GM13977 (cell line): ENCODE results near the gene HLA-DMB.

Source experiments
- DNase-seq: peaks from one replicate; pipeline ENCODE4 v3.0.0; 2012; ENCODE audit warnings: low spot score
- in situ Hi-C: fragments of 300-500 bp; cut with MboI; formaldehyde crosslinking; loops from one replicate; pipeline ENCODE4 v1.12.0; 2022; ENCODE audit warnings: low sequenced_read_pairs, low pct_unique_long_range_greater_than_20kb, mixed read lengths, inconsistent platforms; ENCODE audit not compliant: unreplicated experiment
- TF ChIP-seq, protein P1 (sequence below): IDR thresholded peaks from 2 replicates; pipeline ENCODE4 v1.5.1; 2012; ENCODE audit warnings: mild to moderate bottlenecking, control low read depth; ENCODE audit not compliant: insufficient read depth; ENCODE audit errors: extremely low read depth, missing control alignments

Gene HLA-DMB

DNA sequence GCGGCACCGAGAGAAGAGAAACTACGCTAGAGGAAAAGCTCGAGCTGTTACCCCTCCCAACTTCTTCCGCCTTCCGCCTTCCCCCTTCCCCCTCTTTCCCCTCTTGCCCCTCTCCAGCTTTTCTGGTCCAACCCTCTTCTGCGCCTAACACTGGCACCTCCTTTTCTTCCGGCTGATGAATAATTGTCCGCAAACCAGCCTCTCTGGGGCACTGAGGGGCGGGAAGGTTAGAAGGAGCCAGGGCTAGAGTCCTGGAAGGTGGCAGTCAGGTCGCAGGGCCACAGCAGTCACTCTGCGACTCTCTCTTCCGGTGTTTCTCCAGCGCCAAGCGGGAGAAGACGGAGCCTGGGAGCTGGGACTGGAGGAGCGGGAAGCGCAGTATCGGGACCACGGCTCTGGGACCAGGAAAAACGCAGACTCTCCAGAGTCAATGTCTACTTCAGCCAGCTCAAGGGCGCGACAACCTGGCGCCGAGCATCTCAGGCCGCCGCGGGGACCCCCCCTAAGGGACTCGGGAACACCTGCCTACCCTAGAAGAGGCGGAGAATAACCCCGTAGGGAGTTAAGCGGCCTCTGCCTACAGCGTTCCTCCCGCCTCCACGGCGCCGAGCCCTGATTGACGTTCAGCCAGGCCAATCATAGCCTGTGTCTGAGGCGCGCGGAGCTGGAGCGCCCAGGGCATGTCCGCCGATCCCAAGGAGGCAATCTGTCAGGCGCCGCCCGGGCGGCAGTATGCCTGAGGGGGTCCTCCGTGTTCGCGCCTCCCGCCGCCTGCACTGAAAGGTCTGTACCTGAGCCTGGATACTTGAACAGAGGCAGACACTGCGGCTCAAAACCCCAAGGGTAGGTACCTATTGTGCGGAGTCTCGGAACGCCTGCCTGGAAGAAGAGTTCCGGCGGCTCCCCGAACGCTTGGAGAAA is 46.5 kb downstream of the HLA-DMB start:
- in situ Hi-C loops = no loop called here
- TF ChIP-seq, protein P1, sequence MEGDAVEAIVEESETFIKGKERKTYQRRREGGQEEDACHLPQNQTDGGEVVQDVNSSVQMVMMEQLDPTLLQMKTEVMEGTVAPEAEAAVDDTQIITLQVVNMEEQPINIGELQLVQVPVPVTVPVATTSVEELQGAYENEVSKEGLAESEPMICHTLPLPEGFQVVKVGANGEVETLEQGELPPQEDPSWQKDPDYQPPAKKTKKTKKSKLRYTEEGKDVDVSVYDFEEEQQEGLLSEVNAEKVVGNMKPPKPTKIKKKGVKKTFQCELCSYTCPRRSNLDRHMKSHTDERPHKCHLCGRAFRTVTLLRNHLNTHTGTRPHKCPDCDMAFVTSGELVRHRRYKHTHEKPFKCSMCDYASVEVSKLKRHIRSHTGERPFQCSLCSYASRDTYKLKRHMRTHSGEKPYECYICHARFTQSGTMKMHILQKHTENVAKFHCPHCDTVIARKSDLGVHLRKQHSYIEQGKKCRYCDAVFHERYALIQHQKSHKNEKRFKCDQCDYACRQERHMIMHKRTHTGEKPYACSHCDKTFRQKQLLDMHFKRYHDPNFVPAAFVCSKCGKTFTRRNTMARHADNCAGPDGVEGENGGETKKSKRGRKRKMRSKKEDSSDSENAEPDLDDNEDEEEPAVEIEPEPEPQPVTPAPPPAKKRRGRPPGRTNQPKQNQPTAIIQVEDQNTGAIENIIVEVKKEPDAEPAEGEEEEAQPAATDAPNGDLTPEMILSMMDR = no peak
- DNase-seq = peak; percentile 95

- DNase-seq = no peak
- in situ Hi-C loops = no loop called here
- TF ChIP-seq, protein P1 = no peak
These were observed 50.0 kb downstream of the HLA-DMB start for GRCh38 chr6:32890831-32891230.

GRCh38 chr6:32889533-32889932 is 51.3 kb downstream of the HLA-DMB start:
- in situ Hi-C loops = loop anchor here (10.0 kb wide), 1 partner anchor 85 kb away; no protein-coding TSS in a partner anchor

GRCh38 chr6:32888576-32888975 is 52.3 kb downstream of the HLA-DMB start:
- TF ChIP-seq, protein P1 = no peak
- in situ Hi-C loops = loop anchor here (10.0 kb wide), 1 partner anchor 86 kb away; no protein-coding TSS in a partner anchor
- no peak for DNase-seq

More at GRCh38 chr6:32889533-32889932, 51.3 kb downstream of the HLA-DMB start:
- DNase-seq = no peak
- TF ChIP-seq, protein P1 = no peak

DNA sequence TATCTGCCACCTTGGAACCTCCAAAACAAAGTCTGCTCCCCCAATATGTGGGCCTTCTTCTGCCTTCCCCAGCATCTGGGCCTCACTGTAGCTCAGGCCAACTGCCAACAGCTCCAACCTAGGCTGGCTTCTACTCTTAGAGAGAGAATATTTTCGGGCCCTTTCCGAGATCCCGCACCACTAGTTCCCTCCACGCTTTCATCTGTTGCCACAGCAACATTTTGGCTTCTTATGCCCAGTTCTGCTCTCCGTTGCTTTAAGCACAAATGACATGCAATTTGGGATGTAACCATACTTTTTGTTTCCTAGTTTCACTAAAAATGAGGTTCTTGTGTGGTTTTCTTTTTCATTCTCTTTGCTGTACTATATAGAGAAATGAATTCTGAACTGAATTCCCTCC is 53.2 kb downstream of the HLA-DMB start:
- DNase-seq = no peak
- in situ Hi-C loops = loop anchor here (10.0 kb wide), 1 partner anchor 87 kb away; no protein-coding TSS in a partner anchor
- TF ChIP-seq, protein P1 = no peak

DNA sequence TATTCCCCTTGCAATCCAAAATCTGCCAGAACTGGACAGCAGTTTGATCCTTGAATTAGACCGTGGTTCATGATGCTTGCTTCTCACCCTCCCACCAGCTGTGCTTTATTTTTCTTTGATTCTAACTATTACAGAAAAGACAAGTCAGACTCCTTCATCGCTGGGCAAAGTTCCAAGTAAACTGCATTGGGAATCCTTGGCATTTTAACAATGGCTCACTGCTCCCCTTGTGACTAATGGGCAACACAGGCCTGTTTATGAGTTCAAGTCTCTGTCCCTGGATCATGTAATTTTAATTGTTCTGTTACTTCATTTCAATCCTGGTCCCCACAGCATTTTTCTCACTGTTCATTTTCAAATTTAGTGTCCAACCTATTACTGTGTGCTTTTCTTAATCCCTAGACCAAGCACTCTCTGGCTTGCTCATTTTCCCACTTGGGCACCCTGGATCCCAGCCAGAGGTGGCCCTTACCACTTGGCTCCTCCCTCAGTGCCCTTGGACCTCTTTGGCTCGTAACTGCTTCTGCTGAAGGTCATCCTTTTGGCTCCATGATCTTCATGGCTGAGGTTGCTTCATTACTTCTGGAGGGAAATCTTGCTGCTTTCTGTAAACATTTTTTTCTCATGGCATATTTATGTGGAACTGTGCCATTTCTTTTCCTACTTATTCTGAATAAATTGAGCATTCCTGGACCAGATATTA is 54.0 kb downstream of the HLA-DMB start:
- DNase-seq = no peak
- in situ Hi-C loops = loop anchor here (10.0 kb wide), 1 partner anchor 88 kb away; no protein-coding TSS in a partner anchor
- TF ChIP-seq, protein P1 = no peak
